ENCODE measurements around the gene HUWE1. TPM values are rescaled to one million over a fixed set of nuclear protein-coding genes. Genes with fewer than 3 reads are reported as not detected.
A peak's percentile ranks its signal among the peaks of the same experiment; 100 is the strongest.

HUWE1 gene
- total RNA-seq, 1 donor from 2014 or later: 225 TPM

- DNase-seq (ENCODE audit: low read depth): peak; percentile 55
- Mint-ChIP-seq H3K4me3 (ENCODE audit: unreplicated experiment) (no peak overlapping the region), H3K9me3 (ENCODE audit: unreplicated experiment) (no peaks in the 10 kb centered on the region), H3K27me3 (ENCODE audit: low read depth, unreplicated experiment) (no peaks in the 10 kb centered on the region), H3K4me1 (ENCODE audit: low read depth, unreplicated experiment) (peaks cover 24% of the 10 kb centered on the region), H3K36me3 (ENCODE audit: low read depth, unreplicated experiment) (no peaks in the 10 kb centered on the region), H3K27ac (ENCODE audit: unreplicated experiment) (peak overlapping the region; percentile 53)
- no peak overlapping the region for H3K9ac ChIP-seq (ENCODE audit: low read length)
- no peak overlapping the region for H3K4me2 ChIP-seq (ENCODE audit: low read length)
- TF ChIP-seq CTCF (IDR thresholded peaks at IDR 0.05; ENCODE audit: insufficient read depth, low read depth, low read length): no peak
- no peak for TF ChIP-seq EZH2 (IDR thresholded peaks at IDR 0.05; ENCODE audit: insufficient read depth, low read length)
- no peaks in the 10 kb centered on the region for H3K79me2 ChIP-seq (ENCODE audit: insufficient read depth, low read length)
- H3K4me3 ChIP-seq (ENCODE audit: insufficient read depth, low read depth, low read length): no peak overlapping the region
- H3K36me3 ChIP-seq (ENCODE audit: insufficient read depth, low read length): no peaks in the 10 kb centered on the region
- no peaks in the 10 kb centered on the region for H3K27me3 ChIP-seq (ENCODE audit: insufficient read depth, low read length)
- H3K9me3 ChIP-seq (ENCODE audit: insufficient read depth, low read depth, low read length): no peaks in the 10 kb centered on the region
- no peak for FAIRE-seq
- H3K27ac ChIP-seq (ENCODE audit: low read depth, low read length): no peak overlapping the region
- peaks cover 14% of the 10 kb centered on the region for H3K4me1 ChIP-seq (ENCODE audit: insufficient read depth, low read length)
- H4K20me1 ChIP-seq (ENCODE audit: insufficient read depth, low read length): no peaks in the 10 kb centered on the region
- H2AFZ ChIP-seq (ENCODE audit: low read depth, low read length): no peak overlapping the region
Observed at GRCh38 chrX:53716328-53717088, 30.0 kb upstream of the HUWE1 start.

- Histone ChIP-seq H3K9ac (ENCODE audit: low read length) (peak overlapping the region; percentile 18), H3K27ac (ENCODE audit: low read depth, low read length) (peak overlapping the region; percentile 33), H2AFZ (ENCODE audit: low read depth, low read length) (no peak overlapping the region), H3K4me2 (ENCODE audit: low read length) (peak overlapping the region; percentile 66), H3K4me3 (ENCODE audit: insufficient read depth, low read depth, low read length) (no peak overlapping the region), H3K36me3 (ENCODE audit: insufficient read depth, low read length) (no peaks in the 10 kb centered on the region), H3K79me2 (ENCODE audit: insufficient read depth, low read length) (no peaks in the 10 kb centered on the region), H3K9me3 (ENCODE audit: insufficient read depth, low read depth, low read length) (no peaks in the 10 kb centered on the region), H3K4me1 (ENCODE audit: insufficient read depth, low read length) (peaks cover 14% of the 10 kb centered on the region), H4K20me1 (ENCODE audit: insufficient read depth, low read length) (no peaks in the 10 kb centered on the region), H3K27me3 (ENCODE audit: insufficient read depth, low read length) (no peaks in the 10 kb centered on the region)
- FAIRE-seq (no peak), DNase-seq (ENCODE audit: low read depth) (no peak)
- H3K36me3 Mint-ChIP-seq (ENCODE audit: low read depth, unreplicated experiment): no peaks in the 10 kb centered on the region
- no peaks in the 10 kb centered on the region for H3K27me3 Mint-ChIP-seq (ENCODE audit: low read depth, unreplicated experiment)
- no peak overlapping the region for H3K4me3 Mint-ChIP-seq (ENCODE audit: unreplicated experiment)
- no peaks in the 10 kb centered on the region for H3K9me3 Mint-ChIP-seq (ENCODE audit: unreplicated experiment)
- peaks cover 24% of the 10 kb centered on the region for H3K4me1 Mint-ChIP-seq (ENCODE audit: low read depth, unreplicated experiment)
- peak overlapping the region; percentile 47 for H3K27ac Mint-ChIP-seq (ENCODE audit: unreplicated experiment)
- TF ChIP-seq EZH2 (IDR thresholded peaks at IDR 0.05; ENCODE audit: insufficient read depth, low read length): no peak
- no peak for TF ChIP-seq CTCF (IDR thresholded peaks at IDR 0.05; ENCODE audit: insufficient read depth, low read depth, low read length)
Observed at GRCh38 chrX:53715346-53715924, 28.9 kb upstream of the HUWE1 start.
